Thoracic aorta (tissue), 2 donors: ENCODE data around the gene ERGIC2. TPM values are rescaled to one million over a fixed set of nuclear protein-coding genes. Genes with fewer than 3 reads are reported as not detected.

ENCODE experiments used
- ATAC-seq: fragments of 150-250 bp; one replicate; pipeline ENCODE4 v1.8.0; 2017; ENCODE audit warnings: low read depth; ENCODE audit not compliant: insufficient number of reproducible peaks, low FRiP score
- DNase-seq: peaks from one replicate; pipeline ENCODE4 v3.0.0-alpha.2; 2020; ENCODE audit warnings: low spot score
- H3K27ac ChIP-seq, 2 donors: fragments of 200-600 bp; sonication (generic); 1 replicate in 1 of 2; 2 replicates in 1 of 2; pipeline ENCODE4 v1.5.1; 2016; ENCODE audit warnings: mild to moderate bottlenecking in 2 of 2, moderate library complexity in 2 of 2
- H3K27me3 ChIP-seq: fragments of 200-600 bp; sonication (generic); replicated peaks from 2 replicates; pipeline ENCODE4 v1.6.0; 2016; ENCODE audit warnings: mild to moderate bottlenecking; ENCODE audit not compliant: insufficient read depth
- H3K36me3 ChIP-seq: fragments of 200-600 bp; sonication (generic); one replicate; pipeline ENCODE4 v1.5.1; 2016
- H3K4me1 ChIP-seq, 2 donors: fragments of 200-600 bp; sonication (generic); 1 replicate in 1 of 2; 2 replicates in 1 of 2; pipeline versions ENCODE4 v1.5.1 to v1.6.0; 2016; ENCODE audit warnings: low read depth in 2 of 2, mild to moderate bottlenecking in 1 of 2; ENCODE audit not compliant: control insufficient read depth in 1 of 2
- H3K4me3 ChIP-seq: fragments of 200-600 bp; sonication (generic); 2 replicates; pipeline ENCODE4 v1.5.1; 2016; ENCODE audit warnings: mild to moderate bottlenecking
- H3K9me3 ChIP-seq: fragments of 200-600 bp; sonication (generic); 2 replicates; pipeline ENCODE4 v1.5.1; 2016
- total RNA-seq, 2 donors: library from RNA; depleted of rRNA; stranded (reverse); fragments of >200 nt; gene quantifications; one replicate each; pipeline versions ENCODE4 v1.1.0 to v1.2.3, GENCODE V29; 2016
- TF ChIP-seq, protein P1 (sequence below): fragments of 200-600 bp; sonication (generic); IDR thresholded peaks from one replicate; pipeline ENCODE4 v1.5.1; 2019; ENCODE audit warnings: antibody characterized with exemption

The ERGIC2 gene
- total RNA-seq, 2 donors from 2014 or later: 61.3 to 67.3 TPM

DNA sequence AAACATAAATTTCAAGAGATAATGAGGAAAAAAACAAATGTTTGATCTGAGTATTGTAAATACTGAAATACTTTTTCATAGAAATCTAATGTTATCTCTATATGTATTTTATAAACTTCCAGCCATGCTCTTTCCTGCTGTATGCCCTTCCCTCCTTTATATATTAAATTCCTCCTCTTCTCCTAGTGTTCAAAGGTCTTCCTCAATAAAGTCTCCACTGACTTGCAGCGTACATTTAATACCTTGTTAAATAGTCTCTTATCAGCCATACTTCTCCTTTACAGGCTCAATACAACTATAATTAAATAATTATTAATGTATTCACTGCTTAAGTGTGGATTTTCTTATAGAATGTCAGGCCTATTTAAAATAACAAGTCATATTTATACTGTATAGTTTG lies 26.0 kb downstream of the ERGIC2 start:
- TF ChIP-seq, protein P1, sequence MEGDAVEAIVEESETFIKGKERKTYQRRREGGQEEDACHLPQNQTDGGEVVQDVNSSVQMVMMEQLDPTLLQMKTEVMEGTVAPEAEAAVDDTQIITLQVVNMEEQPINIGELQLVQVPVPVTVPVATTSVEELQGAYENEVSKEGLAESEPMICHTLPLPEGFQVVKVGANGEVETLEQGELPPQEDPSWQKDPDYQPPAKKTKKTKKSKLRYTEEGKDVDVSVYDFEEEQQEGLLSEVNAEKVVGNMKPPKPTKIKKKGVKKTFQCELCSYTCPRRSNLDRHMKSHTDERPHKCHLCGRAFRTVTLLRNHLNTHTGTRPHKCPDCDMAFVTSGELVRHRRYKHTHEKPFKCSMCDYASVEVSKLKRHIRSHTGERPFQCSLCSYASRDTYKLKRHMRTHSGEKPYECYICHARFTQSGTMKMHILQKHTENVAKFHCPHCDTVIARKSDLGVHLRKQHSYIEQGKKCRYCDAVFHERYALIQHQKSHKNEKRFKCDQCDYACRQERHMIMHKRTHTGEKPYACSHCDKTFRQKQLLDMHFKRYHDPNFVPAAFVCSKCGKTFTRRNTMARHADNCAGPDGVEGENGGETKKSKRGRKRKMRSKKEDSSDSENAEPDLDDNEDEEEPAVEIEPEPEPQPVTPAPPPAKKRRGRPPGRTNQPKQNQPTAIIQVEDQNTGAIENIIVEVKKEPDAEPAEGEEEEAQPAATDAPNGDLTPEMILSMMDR: no peak
- H3K36me3 ChIP-seq: no peaks in the 10 kb centered on the region
- no peak for DNase-seq
- H3K27ac ChIP-seq: no peak overlapping the region
- no peaks in the 10 kb centered on the region for H3K9me3 ChIP-seq
- no peak overlapping the region for H3K4me3 ChIP-seq
- no peak for ATAC-seq
- no peaks in the 10 kb centered on the region for H3K4me1 ChIP-seq
- H3K27me3 ChIP-seq: no peaks in the 10 kb centered on the region

DNA sequence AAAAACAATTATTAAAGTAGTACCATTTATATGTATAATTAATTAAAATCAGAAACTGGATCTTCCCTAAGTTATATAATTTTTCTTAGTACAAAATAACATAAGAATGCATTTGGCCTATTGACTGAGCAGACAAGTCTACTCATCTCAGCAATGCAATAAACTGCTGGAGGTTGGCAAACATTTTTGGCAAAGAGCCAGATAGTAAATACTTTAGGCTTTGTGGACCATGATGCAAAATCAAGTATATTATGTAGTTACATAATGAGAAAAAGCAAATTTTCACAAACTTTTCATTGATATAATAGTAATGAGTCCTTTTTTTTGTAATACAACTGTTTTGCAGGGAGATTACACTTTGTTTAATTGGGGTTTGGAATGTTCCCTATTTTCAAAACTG lies 30.9 kb downstream of the ERGIC2 start:
- Histone ChIP-seq H3K27ac (no peak overlapping the region), H3K4me3 (no peak overlapping the region), H3K36me3 (peaks cover 7% of the 10 kb centered on the region), H3K9me3 (no peaks in the 10 kb centered on the region), H3K4me1 (no peaks in the 10 kb centered on the region), H3K27me3 (no peaks in the 10 kb centered on the region)
- TF ChIP-seq, protein P1: no peak
- DNase-seq (no peak), ATAC-seq (no peak)

DNA sequence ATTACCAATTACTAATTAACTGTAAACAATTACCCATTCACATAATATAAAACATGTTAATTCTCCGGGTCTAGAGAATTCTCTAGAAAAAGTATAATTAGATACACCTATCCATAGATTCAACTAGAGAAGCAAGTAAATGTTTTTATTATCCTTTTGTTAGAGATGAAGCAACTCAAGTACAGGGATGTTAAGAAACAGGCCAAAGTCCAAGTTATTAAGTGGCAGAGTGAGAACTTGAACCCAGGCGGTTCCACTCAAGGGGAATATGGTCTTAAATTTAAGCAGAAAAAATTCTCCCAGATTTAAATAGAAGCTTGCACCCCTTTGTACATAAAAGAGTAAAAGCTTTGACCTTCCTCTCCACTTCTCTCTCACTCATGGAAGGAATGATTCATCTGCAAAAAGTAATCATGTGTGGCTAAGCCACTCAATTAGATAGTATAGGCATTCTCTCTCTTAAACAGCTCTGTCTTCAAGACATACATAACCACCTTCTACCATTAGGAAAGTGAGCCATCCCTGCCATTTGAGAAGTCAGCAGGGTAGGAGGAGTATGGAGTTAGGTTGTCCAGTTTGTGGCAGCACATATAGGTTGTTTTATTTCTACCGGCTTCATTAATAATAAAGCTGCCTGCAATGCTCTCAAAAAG lies 34.1 kb downstream of the ERGIC2 start:
- DNase-seq (no peak), ATAC-seq (no peak)
- H3K36me3 ChIP-seq: peaks cover 12% of the 10 kb centered on the region

DNA sequence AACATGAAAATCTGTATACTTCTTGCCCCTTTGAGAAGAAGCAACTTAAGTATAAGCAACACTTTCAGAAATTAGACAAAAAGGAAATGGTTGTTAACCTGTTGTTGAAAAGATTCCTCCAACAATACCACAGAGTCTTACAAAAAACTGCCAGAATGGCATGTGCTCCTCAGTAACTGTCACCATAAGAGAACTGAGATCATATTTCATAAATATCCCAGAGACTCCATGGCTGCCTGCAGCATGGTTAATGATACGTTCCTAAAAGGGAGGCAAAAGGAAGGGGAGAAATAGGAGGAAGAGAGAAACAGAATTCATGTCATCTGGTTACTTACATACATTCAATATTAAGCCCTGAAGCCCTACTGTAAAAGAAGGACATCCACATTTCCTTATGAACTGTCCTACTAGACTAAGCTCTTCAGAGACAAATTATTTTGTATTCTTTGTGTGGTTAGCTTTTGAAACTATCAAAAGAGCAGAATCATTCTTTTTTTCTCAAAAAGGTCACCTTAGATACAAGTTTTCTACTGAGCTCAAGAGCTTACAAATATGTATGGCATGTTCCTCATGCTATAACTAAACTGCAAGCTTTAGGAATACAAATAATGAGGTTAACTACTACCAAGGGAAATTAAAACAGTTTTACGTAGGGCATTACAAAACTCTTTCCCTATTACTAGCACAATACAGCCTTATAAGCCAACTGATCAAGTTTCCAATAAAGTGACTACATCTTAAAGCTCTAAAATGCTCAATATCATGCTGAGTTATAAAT lies 37.8 kb downstream of the ERGIC2 start:
- Histone ChIP-seq H3K36me3 (peaks cover 12% of the 10 kb centered on the region), H3K27me3 (no peaks in the 10 kb centered on the region), H3K4me1 (no peaks in the 10 kb centered on the region), H3K27ac (no peak overlapping the region), H3K4me3 (no peak overlapping the region), H3K9me3 (no peaks in the 10 kb centered on the region)
- TF ChIP-seq, protein P1: no peak
- DNase-seq (no peak), ATAC-seq (no peak)

More for the DNA sequence above, 34.1 kb downstream of the ERGIC2 start:
- no peak overlapping the region for H3K4me3 ChIP-seq
- TF ChIP-seq, protein P1: no peak
- no peaks in the 10 kb centered on the region for H3K4me1 ChIP-seq
- H3K27me3 ChIP-seq: no peaks in the 10 kb centered on the region
- H3K9me3 ChIP-seq: no peaks in the 10 kb centered on the region
- no peak overlapping the region for H3K27ac ChIP-seq

DNA sequence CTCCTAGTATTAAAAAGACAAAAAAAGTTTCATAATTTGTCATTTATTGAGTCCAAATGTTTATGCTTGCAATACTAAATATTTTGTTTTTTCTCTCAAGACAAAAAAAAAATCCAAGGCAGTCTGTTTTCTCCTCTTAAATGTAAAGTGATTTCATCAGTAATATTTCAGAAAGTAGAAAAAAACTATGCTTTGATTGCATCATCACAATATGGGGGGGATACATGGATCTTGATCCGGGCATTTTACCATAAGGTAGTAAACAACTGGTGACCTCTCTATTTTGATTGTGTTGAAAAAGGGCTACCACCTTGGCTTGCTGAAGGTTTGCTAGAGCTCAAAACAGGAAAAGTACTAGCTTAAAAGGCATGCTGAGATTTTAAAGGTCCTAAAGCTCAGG lies 43.6 kb downstream of the ERGIC2 start:
- H3K27ac ChIP-seq: no peak overlapping the region
- TF ChIP-seq, protein P1: no peak
- H3K4me3 ChIP-seq: no peak overlapping the region
- H3K27me3 ChIP-seq: no peaks in the 10 kb centered on the region
- H3K4me1 ChIP-seq: no peaks in the 10 kb centered on the region
- DNase-seq (no peak), ATAC-seq (no peak)
- no peaks in the 10 kb centered on the region for H3K9me3 ChIP-seq
- no peaks in the 10 kb centered on the region for H3K36me3 ChIP-seq
